ENCODE data around the gene PRKX. TPM values are rescaled to one million over a fixed set of nuclear protein-coding genes. Genes with fewer than 3 reads are reported as not detected.

The PRKX gene
- total and polyA plus RNA-seq, 2 of the 8 experiments (the other 6 are each of a cell fraction or from before 2014, with no cell fraction given) = 19.4 to 55.3 TPM

- Histone ChIP-seq H3K18ac (ENCODE audit: extremely low read depth, low read length) (no peak overlapping the region), H4K91ac (replicated peaks; ENCODE audit: insufficient read length, low read length) (no peak overlapping the region), H2AFZ (ENCODE audit: low read length) (no peak overlapping the region), H3K27ac (ENCODE audit: low read depth, low read length) (no peak overlapping the region), H3K56ac (replicated peaks; ENCODE audit: insufficient read length, low read depth, low read length) (no peak overlapping the region), H4K8ac (ENCODE audit: extremely low read depth, insufficient read depth, low read length) (no peak overlapping the region), H3K4me3 (ENCODE audit: extremely low read depth in 1 of 4, insufficient read depth in 2 of 4, low read depth in 3 of 4, low read length in 4 of 4) (no peak overlapping the region), H2AK5ac (ENCODE audit: low read depth, low read length) (no peak overlapping the region), H3K36me3 (ENCODE audit: control insufficient read depth in 2 of 4, insufficient read depth in 4 of 4, low read length in 3 of 4) (no peaks in the 10 kb centered on the region), H3K4ac (replicated peaks; ENCODE audit: insufficient read length, low read depth, low read length) (no peak overlapping the region), H3K14ac (ENCODE audit: insufficient read length) (no peak overlapping the region), H3K4me2 (ENCODE audit: insufficient read depth in 1 of 2, low read depth in 2 of 2, low read length in 2 of 2) (no peak overlapping the region), H2BK15ac (ENCODE audit: low read length) (no peak overlapping the region), H3K9me3 (ENCODE audit: insufficient read depth in 2 of 2, low read depth in 1 of 2, low read length in 1 of 2) (no peaks in the 10 kb centered on the region), H2BK120ac (replicated peaks; ENCODE audit: low read depth, low read length) (no peak overlapping the region), H2BK20ac (ENCODE audit: low read length) (no peak overlapping the region), H3K27me3 (replicated peaks in 1 of 4; ENCODE audit: control insufficient read depth in 3 of 4, extremely low read depth in 1 of 4, insufficient read depth in 3 of 4, low read length in 3 of 4) (no peaks in the 10 kb centered on the region), H3K23ac (ENCODE audit: insufficient read length) (no peak overlapping the region), H4K5ac (ENCODE audit: insufficient read length, low read depth, low read length) (no peak overlapping the region), H3K79me2 (ENCODE audit: control insufficient read depth in 1 of 2, insufficient read depth in 2 of 2, low read length in 2 of 2) (no peaks in the 10 kb centered on the region), H3K23me2 (ENCODE audit: low read depth, low read length) (peaks cover 13% of the 10 kb centered on the region; the same call in 1 of the 2 replicates), H3K4me1 (replicated peaks in 1 of 4; ENCODE audit: control insufficient read depth in 3 of 4, insufficient read depth in 4 of 4, low read length in 3 of 4) (no peaks in the 10 kb centered on the region), H3K9ac (replicated peaks in 1 of 4; ENCODE audit: extremely low read depth in 1 of 4, low read depth in 3 of 4, low read length in 3 of 4) (no peak overlapping the region), H4K20me1 (replicated peaks in 1 of 2; ENCODE audit: control insufficient read depth in 1 of 2, insufficient read depth in 2 of 2, low read length in 2 of 2) (no peaks in the 10 kb centered on the region), H2BK5ac (ENCODE audit: low read depth, low read length) (no peak overlapping the region), H2BK12ac (ENCODE audit: low read depth, low read length) (no peak overlapping the region), H3K79me1 (ENCODE audit: low read depth, low read length) (no peaks in the 10 kb centered on the region)
- TF ChIP-seq ASH2L (IDR thresholded peaks at IDR 0.05; ENCODE audit: low read length) = no peak
- TF ChIP-seq FOSL1 (IDR thresholded peaks at IDR 0.05; ENCODE audit: insufficient read depth, low read depth, low read length) = no peak
- TF ChIP-seq NANOG (IDR thresholded peaks at IDR 0.05; ENCODE audit: insufficient read depth, low read depth, low read length, poor library complexity, severe bottlenecking) = no peak
- no peak for TF ChIP-seq POU5F1 (IDR thresholded peaks at IDR 0.05; ENCODE audit: low read depth, low read length)
- TF ChIP-seq CEBPB (IDR thresholded peaks at IDR 0.05; ENCODE audit: low read depth, low read length) = no peak
- TF ChIP-seq CBX5 (IDR thresholded peaks at IDR 0.05; ENCODE audit: low read depth, low read length) = no peak
- ChIA-PET CTCF (ENCODE audit: partially characterized antibody) (no interaction called here), POLR2A (ENCODE audit: partially characterized antibody) (no interaction called here)
- FAIRE-seq = no peak
- 80% methylated on average over 3 of the region's 5 CpGs; no CpG with 5 or more reads in 1 of the 2 experiments for WGBS, 2 experiments (ENCODE audit: extremely low coverage in 1 of 2, insufficient coverage in 1 of 2, insufficient read length in 1 of 2, insufficient replicate concordance in 2 of 2, low coverage in 1 of 2, low lambda C conversion rate in 2 of 2, missing lambda C conversion rate in 1 of 2)
- no peak for DNase-seq (ENCODE audit: low read depth in 1 of 2, low spot score in 2 of 2)
Observed at GRCh38 chrX:3757510-3758025, 44.1 kb upstream of the PRKX start.
